ENCODE measurements around the gene RBPJL. TPM values are rescaled to one million over a fixed set of nuclear protein-coding genes. Genes with fewer than 3 reads are reported as not detected.

Gene RBPJL
- total RNA-seq, 1 donor from 2014 or later: not detected

GRCh38 chr20:45313065-45313695 lies 6.5 kb downstream of the RBPJL start:
- DNase-seq (ENCODE audit: low read depth): no peak
- peaks cover 23% of the 10 kb centered on the region for H3K27me3 ChIP-seq (ENCODE audit: control insufficient read depth, insufficient read depth, low read length)
- FAIRE-seq: no peak

GRCh38 chr20:45313943-45314342 lies 7.3 kb downstream of the RBPJL start:
- TF ChIP-seq CTCF (IDR thresholded peaks at IDR 0.05; ENCODE audit: insufficient read depth, low read length, severe bottlenecking): no peak
- FAIRE-seq: no peak
- no peak for DNase-seq (ENCODE audit: low read depth)
- H3K36me3 ChIP-seq (ENCODE audit: control insufficient read depth, insufficient read depth, low read length): no peaks in the 10 kb centered on the region
- peaks cover 27% of the 10 kb centered on the region for H3K27me3 ChIP-seq (ENCODE audit: control insufficient read depth, insufficient read depth, low read length)
- H3K4me3 ChIP-seq (ENCODE audit: low read depth, low read length): no peak overlapping the region

More at GRCh38 chr20:45313065-45313695, 6.5 kb downstream of the RBPJL start:
- no peak for TF ChIP-seq CTCF (IDR thresholded peaks at IDR 0.05; ENCODE audit: insufficient read depth, low read length, severe bottlenecking)
- no peaks in the 10 kb centered on the region for H3K36me3 ChIP-seq (ENCODE audit: control insufficient read depth, insufficient read depth, low read length)
- no peak overlapping the region for H3K4me3 ChIP-seq (ENCODE audit: low read depth, low read length)

- H3K4me3 ChIP-seq (ENCODE audit: low read depth, low read length): no peak overlapping the region
- H3K27me3 ChIP-seq (ENCODE audit: control insufficient read depth, insufficient read depth, low read length): peaks cover 27% of the 10 kb centered on the region
- H3K36me3 ChIP-seq (ENCODE audit: control insufficient read depth, insufficient read depth, low read length): no peaks in the 10 kb centered on the region
- no peak for DNase-seq (ENCODE audit: low read depth)
- FAIRE-seq: no peak
- no peak for TF ChIP-seq CTCF (IDR thresholded peaks at IDR 0.05; ENCODE audit: insufficient read depth, low read length, severe bottlenecking)
Measured at GRCh38 chr20:45315672-45316071, 9.0 kb downstream of the RBPJL start.

- H3K27me3 ChIP-seq (ENCODE audit: control insufficient read depth, insufficient read depth, low read length): peaks cover 27% of the 10 kb centered on the region
- no peak for FAIRE-seq
- no peak overlapping the region for H3K4me3 ChIP-seq (ENCODE audit: low read depth, low read length)
- no peaks in the 10 kb centered on the region for H3K36me3 ChIP-seq (ENCODE audit: control insufficient read depth, insufficient read depth, low read length)
- DNase-seq (ENCODE audit: low read depth): no peak
- no peak for TF ChIP-seq CTCF (IDR thresholded peaks at IDR 0.05; ENCODE audit: insufficient read depth, low read length, severe bottlenecking)
Measured at GRCh38 chr20:45316150-45317080, 9.8 kb downstream of the RBPJL start.

GRCh38 chr20:45317826-45318225 lies 11.2 kb downstream of the RBPJL start:
- H3K4me3 ChIP-seq (ENCODE audit: low read depth, low read length): no peak overlapping the region
- TF ChIP-seq CTCF (IDR thresholded peaks at IDR 0.05; ENCODE audit: insufficient read depth, low read length, severe bottlenecking): no peak
- DNase-seq (ENCODE audit: low read depth) (no peak), FAIRE-seq (no peak)
- peaks cover 27% of the 10 kb centered on the region for H3K27me3 ChIP-seq (ENCODE audit: control insufficient read depth, insufficient read depth, low read length)
- H3K36me3 ChIP-seq (ENCODE audit: control insufficient read depth, insufficient read depth, low read length): no peaks in the 10 kb centered on the region
